Measurements from ENCODE around the gene F2RL1.

DNA sequence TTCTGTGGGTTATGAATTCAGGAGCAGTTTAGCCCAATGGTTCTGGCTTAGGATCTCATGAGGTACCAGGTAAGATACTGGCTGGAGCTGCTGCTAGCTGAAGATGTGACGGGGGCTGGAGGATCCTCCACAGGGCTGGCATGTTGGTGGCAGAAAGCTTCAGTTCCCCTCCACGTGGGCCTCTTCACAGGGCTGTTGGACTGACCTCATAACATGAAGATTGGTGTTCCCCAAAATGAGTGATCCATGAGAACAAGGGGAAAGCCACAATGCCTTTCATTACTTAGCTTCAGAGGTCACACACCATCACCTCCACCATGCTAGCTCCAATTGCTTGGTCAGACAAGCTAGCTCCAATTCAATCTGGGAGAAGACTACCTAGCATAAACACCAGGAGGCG is 22.5 kb downstream of the F2RL1 start:
- TF ChIP-seq, protein P1, sequence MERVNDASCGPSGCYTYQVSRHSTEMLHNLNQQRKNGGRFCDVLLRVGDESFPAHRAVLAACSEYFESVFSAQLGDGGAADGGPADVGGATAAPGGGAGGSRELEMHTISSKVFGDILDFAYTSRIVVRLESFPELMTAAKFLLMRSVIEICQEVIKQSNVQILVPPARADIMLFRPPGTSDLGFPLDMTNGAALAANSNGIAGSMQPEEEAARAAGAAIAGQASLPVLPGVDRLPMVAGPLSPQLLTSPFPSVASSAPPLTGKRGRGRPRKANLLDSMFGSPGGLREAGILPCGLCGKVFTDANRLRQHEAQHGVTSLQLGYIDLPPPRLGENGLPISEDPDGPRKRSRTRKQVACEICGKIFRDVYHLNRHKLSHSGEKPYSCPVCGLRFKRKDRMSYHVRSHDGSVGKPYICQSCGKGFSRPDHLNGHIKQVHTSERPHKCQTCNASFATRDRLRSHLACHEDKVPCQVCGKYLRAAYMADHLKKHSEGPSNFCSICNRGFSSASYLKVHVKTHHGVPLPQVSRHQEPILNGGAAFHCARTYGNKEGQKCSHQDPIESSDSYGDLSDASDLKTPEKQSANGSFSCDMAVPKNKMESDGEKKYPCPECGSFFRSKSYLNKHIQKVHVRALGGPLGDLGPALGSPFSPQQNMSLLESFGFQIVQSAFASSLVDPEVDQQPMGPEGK (CRISPR knock-in tag; IDR thresholded peaks at IDR 0.05; ENCODE audit: borderline replicate concordance), result no peak
- TF ChIP-seq CSDC2 (CRISPR knock-in tag; IDR thresholded peaks at IDR 0.05) (no peak), ZC3H10 (CRISPR knock-in tag; IDR thresholded peaks at IDR 0.05) (no peak)
